Measurements from ENCODE around the gene MKNK2.
"Not testable (repeated sequence)": the region's sequence is repeated elsewhere in the genome, so short reads cannot be mapped to it uniquely, and the experiment has no call there.

MKNK2 gene

DNA sequence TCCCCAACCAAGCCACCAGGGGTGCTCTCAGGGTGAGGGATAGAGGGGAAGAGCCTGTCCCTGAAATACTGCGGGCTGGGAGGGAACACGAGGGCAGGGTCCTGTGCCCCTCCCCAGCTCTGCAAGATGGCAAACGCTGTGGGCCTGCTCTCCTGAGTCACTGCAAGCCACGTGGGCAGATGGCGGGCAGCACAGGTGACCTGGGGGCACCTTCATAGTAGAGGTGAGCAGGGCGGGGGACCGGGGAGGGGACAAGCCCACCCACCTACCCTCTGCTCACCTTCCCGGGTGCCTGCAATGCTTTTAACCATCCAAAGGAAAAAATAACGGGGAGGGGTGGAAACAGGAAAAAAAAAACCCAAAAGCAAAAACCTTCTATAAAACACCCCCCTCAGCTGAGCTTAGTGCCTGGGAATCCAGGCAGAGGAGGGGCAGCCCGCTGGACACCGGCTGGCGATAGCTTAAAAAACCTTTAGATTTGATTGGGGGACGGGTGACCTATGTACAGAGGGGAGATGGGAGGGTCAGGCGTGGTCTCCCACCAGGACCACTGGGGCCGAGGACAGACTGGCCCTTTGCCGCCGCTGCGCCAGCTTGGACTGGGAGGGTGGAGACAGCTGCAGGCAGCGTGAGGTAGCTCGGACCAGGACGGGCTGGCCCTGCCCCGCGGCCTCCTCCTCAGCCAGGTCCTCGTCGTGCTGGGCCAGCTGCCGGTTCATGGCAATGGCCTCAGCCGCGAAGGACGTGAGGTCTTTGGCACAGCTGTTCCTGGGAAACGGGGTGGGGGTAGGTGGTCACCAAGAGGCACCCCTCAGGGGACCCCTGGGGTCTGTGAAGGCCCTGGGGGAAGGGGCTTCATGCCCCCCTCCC is 11.7 kb downstream of the MKNK2 start:
- DNase-seq (ENCODE audit: low read depth, low spot score): no peak
- TF ChIP-seq, protein P1, sequence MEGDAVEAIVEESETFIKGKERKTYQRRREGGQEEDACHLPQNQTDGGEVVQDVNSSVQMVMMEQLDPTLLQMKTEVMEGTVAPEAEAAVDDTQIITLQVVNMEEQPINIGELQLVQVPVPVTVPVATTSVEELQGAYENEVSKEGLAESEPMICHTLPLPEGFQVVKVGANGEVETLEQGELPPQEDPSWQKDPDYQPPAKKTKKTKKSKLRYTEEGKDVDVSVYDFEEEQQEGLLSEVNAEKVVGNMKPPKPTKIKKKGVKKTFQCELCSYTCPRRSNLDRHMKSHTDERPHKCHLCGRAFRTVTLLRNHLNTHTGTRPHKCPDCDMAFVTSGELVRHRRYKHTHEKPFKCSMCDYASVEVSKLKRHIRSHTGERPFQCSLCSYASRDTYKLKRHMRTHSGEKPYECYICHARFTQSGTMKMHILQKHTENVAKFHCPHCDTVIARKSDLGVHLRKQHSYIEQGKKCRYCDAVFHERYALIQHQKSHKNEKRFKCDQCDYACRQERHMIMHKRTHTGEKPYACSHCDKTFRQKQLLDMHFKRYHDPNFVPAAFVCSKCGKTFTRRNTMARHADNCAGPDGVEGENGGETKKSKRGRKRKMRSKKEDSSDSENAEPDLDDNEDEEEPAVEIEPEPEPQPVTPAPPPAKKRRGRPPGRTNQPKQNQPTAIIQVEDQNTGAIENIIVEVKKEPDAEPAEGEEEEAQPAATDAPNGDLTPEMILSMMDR (IDR thresholded peaks at IDR 0.05; ENCODE audit: low read depth, low read length): no peak
- no peak overlapping the region for H3K4me3 ChIP-seq (ENCODE audit: low read depth, low read length)
- in situ Hi-C loops (cut with HindIII; ENCODE audit: low sequenced_read_pairs): no loop called here

DNA sequence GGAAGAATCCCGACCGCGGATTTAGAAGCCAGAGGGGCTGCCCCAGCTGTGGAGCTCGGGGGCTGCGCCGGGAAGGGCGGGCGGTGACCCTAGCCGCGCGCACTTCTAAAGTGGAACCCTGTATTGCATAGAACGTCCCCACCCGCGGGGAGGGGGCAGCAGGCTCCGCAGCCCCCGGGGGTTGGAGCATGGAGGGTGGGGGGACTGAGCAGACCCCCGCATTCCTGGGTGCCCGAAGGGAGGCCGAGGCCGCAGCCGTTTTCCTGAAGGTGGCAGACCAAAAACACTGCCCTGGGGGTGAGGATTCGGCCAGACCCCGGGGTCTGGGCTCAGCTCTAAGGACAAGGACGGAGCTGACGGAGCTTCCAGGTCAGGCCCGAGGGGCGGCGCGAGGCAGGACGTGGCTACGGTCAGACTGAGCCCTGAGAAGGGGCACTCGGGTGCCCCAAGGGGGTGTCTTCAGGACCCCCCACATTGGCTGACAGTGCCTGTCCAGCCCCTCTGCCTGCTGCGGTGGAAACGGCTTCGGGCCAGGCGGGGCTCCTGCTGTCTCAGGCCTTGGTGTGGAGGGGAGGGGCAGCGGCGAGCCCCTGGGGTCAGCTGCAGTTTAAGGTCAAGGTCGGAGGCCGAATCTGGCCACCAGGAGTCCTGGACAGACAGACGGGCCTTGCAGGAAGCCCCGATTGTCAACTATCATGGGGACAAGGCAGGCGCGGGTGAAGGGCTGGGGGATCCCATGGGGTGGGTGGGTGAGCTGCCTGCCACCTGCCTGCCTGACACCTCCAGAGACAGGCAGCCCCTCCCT is 12.6 kb downstream of the MKNK2 start:
- TF ChIP-seq, protein P1 (IDR thresholded peaks at IDR 0.05; ENCODE audit: low read depth, low read length): no peak
- in situ Hi-C loops (cut with HindIII; ENCODE audit: low sequenced_read_pairs): no loop called here
- no peak overlapping the region for H3K4me3 ChIP-seq (ENCODE audit: low read depth, low read length)
- no peak for DNase-seq (ENCODE audit: low read depth, low spot score)

DNA sequence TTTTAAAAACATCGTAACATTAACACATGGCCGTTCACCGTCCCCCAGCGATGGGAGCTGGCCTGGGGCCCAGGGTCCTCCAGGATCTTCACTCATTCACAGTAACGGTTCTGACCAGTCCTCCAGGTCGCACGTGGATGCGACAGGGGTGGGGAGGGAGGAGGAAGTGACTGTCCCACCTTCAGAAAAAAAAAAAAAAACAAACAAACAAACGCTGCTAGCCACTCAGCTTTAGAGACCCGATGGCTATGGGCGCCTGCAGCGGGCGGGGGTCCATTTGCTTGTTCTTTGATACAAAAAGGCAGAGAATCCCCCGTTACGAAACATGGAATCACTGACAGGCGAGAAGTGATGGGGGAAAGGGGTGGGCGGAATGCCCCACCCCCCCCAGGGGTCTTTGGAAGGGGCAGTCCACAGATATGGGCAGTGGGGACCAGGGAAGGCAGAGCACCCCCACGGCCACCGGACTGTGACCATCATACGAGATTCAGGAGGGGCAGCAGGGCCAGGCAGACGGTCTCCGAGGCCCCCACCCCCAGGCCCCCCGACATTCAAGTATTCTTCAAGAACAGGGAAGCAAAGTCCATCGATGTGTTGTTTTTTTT is 13.3 kb downstream of the MKNK2 start:
- DNase-seq (ENCODE audit: low read depth, low spot score): no peak
- in situ Hi-C loops (cut with HindIII; ENCODE audit: low sequenced_read_pairs): no loop called here
- TF ChIP-seq, protein P1 (IDR thresholded peaks at IDR 0.05; ENCODE audit: low read depth, low read length): no peak
- no peak overlapping the region for H3K4me3 ChIP-seq (ENCODE audit: low read depth, low read length)

DNA sequence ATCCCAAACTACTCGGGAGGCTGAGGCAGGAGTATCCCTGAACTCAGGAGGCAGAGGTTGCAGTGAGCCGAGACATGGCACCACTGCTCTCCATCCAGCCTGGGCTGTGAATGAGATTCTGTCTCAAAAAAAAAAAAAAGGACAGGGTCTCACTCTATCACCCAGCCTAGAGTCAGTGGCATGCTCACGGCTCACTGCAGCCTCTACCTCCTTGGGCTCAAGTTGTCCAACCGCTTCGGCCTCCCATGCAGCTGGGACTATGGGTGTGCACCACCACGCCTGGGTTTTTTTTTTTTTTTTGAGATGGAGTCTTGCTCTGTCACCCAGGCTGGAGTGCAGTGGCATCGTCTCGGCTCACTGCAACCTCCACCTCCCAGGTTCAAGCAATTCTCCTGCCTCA is 14.6 kb downstream of the MKNK2 start:
- TF ChIP-seq, protein P1 (IDR thresholded peaks at IDR 0.05; ENCODE audit: low read depth, low read length): no peak
- H3K4me3 ChIP-seq (ENCODE audit: low read depth, low read length): no peak overlapping the region
- in situ Hi-C loops (cut with HindIII; ENCODE audit: low sequenced_read_pairs): no loop called here
- DNase-seq (ENCODE audit: low read depth, low spot score): no peak

DNA sequence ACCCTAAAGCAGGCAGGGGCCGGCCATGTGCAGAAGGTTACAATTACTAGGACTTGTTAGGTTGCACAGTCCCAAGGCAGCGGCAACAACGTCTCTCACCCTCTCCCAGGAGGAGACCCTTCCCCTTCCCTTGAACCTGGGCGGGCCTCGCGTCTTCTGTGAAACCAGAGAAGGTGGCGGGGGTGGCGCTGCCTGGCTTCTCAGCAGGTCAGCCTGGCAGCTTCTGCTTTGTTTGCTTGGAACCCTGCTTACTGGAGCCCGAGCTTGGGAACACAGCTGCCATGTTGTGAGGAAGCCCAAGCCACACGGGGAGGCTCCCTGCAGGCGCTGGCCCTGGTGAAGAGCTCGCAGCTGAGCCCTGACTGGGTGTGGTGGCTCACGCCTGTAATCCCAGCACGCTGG is 15.5 kb downstream of the MKNK2 start:
- in situ Hi-C loops (cut with HindIII; ENCODE audit: low sequenced_read_pairs): no loop called here
- H3K4me3 ChIP-seq (ENCODE audit: low read depth, low read length): no peak overlapping the region
- TF ChIP-seq, protein P1 (IDR thresholded peaks at IDR 0.05; ENCODE audit: low read depth, low read length): no peak
- DNase-seq (ENCODE audit: low read depth, low spot score): no peak

DNA sequence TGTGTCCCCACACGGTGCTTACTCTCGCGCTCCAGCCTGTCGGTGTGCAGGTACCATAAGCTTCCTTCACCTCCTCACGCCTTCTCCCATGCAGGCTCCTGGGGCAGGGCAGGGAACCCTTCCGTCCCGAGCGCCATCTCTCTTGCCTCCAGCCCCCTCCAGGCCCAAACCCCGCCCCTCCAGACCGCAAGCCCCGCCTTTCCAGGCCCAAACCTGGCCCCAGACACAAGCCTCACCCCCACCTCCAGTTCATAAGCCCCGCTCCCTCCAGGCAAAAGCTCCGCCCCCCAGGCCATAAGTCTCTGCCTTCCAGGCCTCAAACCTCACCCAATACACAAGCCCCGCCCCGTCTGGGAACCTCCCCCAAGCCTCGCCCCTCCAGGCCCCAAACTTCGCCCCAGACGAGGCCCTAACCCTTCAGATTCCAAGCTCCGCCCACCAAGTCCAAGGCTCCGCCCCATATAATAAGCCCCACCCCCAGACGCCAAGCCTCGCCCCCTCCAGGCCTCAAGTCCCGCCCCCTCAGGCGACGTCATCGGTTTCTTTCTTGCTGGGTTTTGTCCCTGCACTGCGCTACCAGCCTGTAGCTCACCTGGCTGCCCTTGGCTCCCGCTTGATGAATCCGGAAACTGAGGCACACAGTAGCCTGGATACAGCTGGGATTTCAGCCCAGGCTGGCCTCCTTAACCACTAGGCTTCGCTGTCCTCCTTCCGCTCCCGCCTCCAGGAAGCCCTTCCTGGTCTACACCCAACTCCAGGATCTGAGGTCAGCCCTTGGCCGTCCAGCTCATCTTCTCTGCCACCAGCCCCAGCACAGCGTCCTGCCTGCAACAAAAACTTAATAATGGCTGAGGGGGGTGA is 16.1 kb downstream of the MKNK2 start:
- no peak for DNase-seq (ENCODE audit: low read depth, low spot score)
- TF ChIP-seq, protein P1 (IDR thresholded peaks at IDR 0.05; ENCODE audit: low read depth, low read length): no peak
- in situ Hi-C loops (cut with HindIII; ENCODE audit: low sequenced_read_pairs): no loop called here
- no peak overlapping the region for H3K4me3 ChIP-seq (ENCODE audit: low read depth, low read length)

DNA sequence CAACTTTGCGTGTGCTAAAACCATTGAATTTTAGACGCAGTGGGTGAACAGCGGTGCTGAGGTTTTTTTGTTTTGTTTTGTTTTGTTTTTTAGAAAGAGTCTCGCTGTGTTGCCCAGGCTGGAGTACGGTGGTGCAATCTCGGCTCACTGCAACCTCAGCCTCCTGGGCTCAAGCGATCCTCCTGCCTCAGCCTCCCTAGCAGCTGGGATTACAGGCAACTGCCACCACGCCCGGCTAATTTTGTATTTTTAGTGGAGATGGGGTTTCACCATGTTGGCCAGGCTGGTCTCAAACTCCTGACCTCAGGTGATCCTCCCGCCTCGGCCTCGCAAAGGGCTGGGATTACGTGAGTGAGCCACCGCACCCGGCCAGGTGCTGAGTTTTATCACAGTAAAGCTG is 16.8 kb downstream of the MKNK2 start:
- in situ Hi-C loops (cut with HindIII; ENCODE audit: low sequenced_read_pairs); DNase-seq (ENCODE audit: low read depth, low spot score); H3K4me3 ChIP-seq (ENCODE audit: low read depth, low read length): not testable (repeated sequence)
